GM19035 (cell line): Measurements from ENCODE around the gene WDCP.
"Not testable (repeated sequence)": the region's sequence is repeated elsewhere in the genome, so short reads cannot be mapped to it uniquely, and the experiment has no call there.

Experiments
- ATAC-seq: cut with Tn5 transposase; IDR thresholded peaks from one replicate; pipeline ENCODE4 v1.9.1; 2021; ENCODE audit not compliant: unreplicated experiment

WDCP gene

DNA sequence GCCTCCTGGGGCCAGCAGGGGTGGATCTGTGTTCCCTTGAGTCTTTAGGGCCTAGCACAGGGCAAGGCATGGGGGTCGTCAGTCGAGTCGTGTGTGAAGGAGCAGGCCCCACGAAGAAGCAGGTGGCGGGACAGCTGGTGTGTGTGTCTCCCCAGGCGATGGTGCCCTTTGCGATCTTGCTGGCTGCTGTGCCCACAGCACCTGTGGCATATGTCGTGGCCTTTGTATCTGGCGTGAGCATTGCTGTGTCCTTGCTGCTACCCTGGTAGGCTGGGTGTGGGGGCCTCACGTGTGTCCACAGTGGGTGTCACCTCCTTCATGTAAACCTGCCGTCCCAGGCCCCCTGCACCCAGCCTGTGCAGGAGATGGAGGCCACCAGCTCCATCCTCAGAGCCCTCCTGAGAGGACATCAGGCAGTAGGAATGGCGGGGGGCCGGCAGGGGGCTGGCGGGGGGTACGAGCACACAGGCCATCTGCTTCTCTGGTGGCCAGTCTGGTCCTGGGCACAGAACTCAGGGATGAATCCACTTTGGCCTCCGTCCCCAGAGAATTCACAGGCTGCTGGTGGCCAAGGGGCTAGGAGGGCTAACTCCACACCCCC, 24.1 kb downstream of the WDCP start:
- ATAC-seq, result no peak

GRCh38 chr2:24022324-24022974, 24.7 kb downstream of the WDCP start:
- ATAC-seq, result no peak

DNA sequence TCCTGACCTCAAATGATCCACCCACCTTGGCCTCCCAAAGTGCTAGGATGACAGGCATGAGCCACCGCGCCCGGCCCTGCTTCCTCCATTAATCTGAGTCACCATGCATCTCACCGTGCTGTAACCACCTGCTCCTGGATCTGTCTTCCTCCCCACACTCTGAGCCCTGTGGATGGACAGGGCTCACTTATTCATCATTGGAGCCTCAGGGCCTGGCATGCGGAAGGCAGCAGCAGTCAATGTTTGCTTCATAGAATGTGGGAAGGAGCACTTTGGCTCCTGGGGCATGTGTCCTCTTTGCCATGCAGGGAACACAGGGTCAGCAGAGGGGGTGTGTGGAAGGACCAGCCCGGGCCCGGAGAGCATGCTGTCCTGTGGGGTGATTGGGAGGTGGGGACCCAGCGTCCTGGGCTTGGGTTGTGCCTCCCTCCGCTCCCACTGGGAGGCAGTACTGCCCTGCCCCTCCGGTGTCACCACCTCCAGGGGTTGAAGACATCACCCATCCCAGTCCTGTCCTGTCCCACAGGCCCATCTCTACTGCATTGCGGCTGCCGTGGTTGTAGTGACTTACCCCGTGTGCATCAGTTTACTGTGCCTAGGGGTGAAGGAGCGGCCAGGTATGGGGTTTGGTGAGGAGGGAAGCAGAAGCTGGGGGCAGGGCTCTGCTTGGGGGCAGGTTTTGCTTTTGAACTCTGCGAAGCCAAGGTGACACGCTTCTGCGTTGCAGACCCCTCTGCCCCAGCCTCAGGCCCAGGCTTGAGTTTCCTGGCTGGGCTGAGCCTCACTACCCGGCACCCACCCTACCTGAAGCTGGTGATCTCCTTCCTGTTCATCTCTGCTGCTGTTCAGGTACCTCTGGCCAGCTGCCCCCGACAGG, 25.8 kb downstream of the WDCP start:
- no peak for ATAC-seq

DNA sequence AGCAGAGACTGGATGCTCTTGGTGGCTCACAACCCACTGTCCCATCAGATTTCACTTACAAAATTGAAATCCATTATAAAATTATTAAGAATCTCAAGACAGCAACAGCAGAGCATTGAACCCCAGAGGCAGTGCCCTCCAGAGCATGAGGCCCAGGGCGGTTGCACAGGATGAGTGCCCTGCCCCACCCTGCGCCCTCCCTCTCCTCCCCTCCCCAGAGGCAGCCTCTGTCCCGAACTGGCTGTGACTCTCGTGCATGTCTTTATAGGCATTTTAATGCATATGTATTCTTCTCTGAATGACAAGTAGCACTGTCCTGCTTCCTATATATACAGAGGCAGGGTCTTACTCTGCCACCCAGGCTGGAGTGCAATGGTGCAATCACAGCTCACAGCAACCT, 26.9 kb downstream of the WDCP start:
- ATAC-seq, result no peak

- ATAC-seq, result no peak
Measured at GRCh38 chr2:24019729-24020128, 27.5 kb downstream of the WDCP start.

- ATAC-seq, result no peak
Measured at GRCh38 chr2:24018241-24018640, 28.9 kb downstream of the WDCP start.

DNA sequence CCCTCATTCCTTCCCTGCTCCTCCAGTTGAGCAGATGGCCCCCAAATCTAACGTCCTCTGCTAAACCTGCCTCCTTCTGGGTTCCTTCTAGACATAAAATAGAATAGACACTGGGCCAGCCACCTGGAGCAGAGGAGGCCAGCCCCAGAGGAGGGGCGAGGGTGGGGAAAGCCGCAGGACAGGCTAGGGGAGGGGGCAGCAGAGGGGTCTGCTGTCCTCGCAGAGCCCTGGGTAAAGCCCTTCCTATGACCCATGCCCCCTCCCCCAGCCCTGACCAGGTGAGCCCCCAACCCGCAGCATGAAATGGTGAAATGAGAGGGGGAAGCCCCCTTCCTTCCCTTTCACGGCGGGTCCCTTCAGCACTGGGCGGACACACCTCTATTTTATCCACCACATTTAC, 29.5 kb downstream of the WDCP start:
- ATAC-seq, result no peak

DNA sequence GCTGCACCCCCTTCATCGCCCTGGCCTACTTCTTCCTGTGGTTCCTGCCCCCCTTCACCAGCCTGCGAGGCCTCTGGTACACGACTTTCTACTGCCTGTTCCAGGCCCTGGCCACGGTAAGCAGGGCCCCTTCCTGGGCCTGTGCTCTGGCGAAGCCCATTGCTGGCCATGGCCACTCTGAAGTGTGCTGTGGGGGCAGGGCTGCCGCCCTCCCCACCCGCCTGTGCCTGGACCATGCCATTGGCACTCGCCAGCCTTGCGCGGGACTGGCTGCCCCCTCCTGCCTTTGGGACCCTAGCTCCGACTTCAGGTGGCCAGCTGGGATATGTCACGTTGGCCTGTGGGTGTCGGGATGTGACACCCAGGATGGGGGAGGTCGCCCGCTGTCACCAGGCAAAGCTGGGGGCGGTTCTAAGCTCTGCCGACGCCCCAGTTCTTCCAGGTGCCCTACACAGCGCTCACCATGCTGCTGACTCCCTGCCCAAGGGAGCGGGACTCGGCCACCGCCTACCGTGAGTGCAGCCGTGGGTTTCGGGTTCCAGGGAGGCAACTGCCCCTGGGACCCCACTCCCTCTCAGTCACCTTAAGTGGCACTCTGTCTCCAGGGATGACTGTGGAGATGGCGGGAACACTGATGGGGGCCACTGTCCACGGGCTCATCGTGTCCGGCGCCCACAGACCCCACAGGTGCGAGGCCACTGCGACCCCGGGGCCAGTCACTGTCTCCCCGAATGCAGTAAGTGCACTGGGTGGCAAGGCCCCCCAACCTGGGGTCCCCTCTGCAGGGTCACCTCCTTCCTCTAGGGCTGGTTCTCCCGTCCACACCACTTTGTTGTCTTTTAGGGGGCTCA, 30.1 kb downstream of the WDCP start:
- ATAC-seq, result no peak

DNA sequence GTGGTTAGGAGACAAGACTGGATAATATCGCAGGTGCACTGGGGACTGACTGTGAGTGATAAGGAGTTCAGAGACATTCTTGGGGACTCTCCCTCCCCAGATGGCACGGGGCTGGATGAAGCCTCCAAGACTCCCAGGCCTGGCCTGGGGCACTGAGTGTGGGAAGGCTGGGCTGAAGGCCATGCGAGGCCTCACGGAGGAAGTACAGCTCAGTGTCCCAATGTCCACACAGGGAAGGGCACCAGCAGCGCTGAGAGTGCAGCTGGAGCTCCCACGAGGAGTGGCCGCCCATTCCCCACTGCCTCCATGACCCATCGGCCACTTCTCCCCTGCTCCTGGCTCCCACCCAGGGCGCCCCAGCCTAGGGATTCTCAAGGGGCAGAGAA, 30.8 kb downstream of the WDCP start:
- no peak for ATAC-seq

GRCh38 chr2:24015562-24016375, 31.4 kb downstream of the WDCP start:
- ATAC-seq, result no peak

DNA sequence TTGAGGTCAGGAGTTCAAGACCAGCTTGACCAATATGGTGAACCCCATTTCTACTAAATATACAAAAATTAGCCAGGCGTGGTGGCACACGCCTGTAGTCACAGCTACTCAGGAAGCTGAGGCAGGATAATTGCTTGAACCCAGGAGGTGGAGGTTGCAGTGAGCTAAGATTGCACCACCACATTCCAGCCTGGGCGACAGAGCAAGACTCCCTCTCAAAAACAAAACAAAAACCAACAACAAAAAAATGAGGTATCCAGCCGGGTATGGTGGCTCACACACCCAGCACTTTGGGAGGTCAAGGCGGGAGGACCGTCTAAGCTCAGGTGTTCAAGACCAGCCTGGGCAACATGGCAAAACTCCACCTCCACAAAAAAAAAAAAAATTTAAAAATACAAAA, 32.3 kb downstream of the WDCP start:
- not testable (repeated sequence) for ATAC-seq

DNA sequence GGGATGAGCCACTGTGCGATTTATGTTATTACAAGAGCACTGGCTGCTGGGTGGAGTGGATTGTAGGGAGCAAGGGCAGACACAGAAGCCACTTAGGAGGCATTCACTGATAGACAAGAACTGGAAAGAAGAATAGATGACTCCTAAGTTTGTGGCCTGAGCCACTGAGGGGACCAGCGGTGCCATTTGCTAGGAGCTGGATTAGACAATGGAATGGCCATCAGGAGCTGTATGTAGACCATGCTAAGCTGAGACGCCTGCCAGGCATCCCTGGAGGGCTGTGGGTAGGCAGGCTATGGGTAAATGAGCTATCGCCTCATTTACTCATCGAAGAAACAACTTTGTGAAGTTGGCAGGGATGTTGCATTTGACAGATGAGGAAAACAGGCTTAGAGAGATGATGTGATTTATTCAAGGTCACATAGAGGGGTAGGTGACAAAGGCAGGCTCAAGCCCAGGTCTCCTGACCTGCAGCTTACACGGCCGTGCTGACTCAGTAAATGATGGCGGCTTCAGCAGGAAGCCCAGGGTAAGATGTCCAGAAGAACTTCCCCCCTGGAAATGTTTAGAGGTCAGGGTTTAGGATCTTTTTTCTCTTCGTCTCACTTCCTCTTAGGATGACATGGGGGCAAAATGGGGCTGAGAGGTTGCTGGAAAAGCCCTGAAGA, 34.5 kb downstream of the WDCP start:
- no peak for ATAC-seq

DNA sequence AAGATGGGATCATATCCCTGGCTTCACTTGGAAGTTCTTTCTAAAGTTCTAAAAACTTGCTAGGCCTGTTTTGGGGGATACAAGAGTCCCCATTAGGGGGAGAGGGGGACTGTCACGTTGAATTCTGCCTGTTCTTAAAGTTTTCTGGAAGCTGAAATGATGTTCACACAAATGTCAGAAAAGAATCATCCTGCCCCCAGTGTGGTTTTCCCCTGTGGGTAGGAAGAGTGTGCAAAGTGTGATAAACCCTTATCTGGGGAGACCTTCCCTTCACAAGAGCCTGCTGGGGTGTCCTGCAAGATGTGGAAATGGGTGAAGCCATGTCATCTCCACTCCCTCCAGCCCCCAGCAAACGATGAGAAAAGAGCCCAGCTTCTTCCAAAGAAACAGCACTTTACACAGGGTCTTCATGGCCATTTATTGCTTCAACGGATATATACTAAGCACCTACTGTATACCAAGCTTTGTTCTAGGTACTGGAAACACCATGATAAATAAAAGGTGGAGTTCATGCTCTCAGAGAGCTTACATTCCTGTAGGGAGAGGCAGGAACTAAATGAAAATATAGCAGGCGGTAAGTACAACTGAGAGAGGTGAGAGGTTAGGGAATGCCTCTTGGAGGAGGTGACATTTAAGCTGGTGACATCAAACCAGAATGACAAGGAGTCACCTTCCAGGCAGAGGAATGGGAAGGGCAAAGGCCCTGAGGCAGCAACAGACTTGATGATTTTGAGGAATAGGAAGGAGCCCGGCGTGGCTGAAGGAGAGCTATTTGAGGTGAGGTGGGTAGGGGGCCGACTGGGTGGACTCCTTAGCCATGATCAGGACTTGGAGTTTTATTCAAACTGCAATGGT, 35.7 kb downstream of the WDCP start:
- no peak for ATAC-seq

DNA sequence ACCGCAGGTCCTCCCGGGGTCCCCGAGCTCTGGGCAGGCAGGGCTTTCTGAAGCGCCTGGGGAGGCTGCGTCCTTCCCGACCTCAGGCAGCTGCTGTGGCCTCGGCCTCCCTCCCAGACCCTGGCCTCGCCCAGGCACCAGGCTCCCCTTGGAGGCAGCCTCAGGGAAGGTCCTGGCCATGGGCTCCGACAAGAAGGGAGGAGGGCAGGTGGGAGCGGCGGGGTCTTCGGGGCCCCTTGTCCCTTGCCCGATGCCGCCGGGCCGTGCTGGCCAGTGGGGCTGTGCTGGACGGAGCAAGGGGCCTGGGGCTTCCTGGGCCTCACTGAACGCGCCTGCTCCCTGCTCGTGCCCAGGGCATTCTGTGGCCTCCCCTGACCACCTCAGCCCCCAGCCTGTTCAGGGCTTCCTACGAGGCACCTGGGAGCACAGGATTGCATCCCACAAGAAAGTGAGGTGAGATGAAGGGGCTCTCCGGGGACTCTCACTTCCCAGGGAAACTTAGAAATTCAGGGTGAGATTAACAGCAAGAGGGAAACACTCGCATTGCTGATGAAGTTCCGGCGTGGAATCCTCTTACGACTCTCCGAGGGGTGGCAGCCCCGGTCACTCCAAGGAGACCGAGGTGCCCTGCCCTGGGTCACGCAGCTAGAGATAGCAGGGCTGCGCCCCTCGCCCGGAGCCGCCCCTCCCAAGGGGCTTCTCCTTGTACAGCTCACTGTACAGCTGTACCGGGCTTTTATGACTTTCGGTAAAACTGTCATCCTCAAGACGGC, 36.5 kb downstream of the WDCP start:
- no peak for ATAC-seq

DNA sequence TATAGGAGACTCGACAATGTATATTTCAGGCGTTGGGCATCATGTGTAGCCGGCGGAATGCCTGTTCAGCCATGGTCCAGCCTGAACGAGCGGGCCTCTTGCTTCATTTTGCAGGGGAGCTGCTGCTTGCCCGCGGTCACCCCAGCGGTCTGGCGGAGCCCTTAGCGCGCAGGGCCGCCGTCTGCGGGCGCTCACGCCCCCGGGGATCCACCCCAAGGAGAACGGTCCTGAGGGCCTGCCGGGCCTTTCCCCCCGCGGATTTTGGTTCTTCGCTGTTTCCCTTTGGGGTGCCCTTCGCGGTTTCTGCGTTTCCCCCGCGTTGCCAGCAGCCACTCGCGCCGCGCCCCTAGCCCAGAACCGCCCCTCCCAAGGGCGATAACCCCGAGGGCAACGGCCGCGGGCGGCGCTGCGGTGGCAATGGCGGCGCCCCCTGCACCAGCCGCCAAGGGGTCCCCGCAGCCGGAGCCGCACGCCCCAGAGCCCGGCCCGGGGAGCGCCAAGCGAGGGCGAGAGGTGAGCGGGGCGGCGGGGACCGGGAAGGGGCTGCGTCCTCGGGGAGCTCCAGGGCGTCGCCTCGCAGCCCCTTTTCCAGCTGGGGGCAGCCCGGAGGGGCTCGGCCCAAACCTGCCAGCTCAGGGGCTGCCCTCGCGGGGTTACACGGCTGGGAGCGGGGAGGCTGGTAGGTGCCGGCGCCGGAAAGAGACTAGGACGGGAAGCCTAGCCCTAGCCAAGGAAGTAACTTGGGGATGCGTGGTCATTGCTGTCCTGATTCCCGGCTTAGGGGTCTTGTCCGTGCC, 37.3 kb downstream of the WDCP start, which contains the start of gene MFSD2B:
Gene MFSD2B (plus strand): TSS at position 406 of the 797 bp plus-strand sequence. CDS start 12 bp downstream, at position 418.
- ATAC-seq, result no peak

DNA sequence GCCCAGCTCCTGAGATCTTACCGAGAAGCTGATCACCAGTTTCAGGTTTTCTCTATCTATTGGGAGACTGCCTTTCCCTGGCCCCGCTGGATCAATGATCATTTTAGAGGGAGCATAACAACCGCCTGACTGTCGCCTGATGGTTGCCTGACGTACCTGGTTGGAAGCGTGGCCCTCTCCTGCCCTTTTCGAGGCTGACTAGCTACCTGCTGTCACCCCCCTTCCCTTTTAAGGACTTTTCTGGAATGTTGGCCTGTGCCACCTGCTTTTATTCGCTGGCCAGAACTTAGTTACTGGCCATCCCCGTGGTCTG, 37.9 kb downstream of the WDCP start:
- no peak for ATAC-seq

DNA sequence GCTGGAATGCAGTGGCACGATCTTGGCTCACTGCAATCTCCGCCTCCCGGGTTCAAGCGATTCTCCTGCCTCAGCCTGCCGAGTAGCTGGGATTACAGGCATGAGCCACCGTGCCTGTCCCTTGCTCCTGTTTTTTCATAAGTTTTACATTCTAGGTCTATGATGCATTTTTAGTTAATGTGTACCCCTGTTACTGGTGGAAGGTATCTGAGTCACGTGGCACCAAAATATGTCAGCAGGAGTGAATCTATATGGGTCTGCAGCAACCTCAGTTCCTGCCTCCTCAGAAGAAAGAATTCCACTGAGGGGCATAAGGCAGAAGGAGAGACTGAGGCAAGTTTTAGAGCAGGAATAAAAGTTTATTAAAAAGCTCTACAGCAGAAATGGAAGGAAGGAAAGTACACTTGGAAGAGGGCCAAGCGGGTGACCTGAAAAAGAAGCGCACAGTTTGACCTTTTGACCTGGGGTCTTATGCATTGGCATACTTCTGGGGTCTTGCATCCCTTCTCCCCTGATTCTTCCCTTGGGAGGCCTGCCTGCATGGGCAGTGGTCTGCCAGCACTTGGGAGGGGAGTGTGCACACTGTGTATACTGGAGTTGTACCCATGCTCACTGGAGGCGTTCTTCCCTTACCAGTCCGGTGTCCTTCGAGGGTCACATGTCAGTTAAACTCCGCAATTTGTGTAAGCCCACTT, 38.4 kb downstream of the WDCP start:
- no peak for ATAC-seq
